NCI-H2227 (cell line): Measurements from ENCODE around the gene RNASEH1.

Experiments
- DNase-seq: peaks from one replicate; lab custom pipeline; 2025; ENCODE audit not compliant: unreplicated experiment; lab: John Stamatoyannopoulos, UW

The RNASEH1 gene, protein sequence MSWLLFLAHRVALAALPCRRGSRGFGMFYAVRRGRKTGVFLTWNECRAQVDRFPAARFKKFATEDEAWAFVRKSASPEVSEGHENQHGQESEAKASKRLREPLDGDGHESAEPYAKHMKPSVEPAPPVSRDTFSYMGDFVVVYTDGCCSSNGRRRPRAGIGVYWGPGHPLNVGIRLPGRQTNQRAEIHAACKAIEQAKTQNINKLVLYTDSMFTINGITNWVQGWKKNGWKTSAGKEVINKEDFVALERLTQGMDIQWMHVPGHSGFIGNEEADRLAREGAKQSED

GRCh38 chr2:3558205-3559014 lies at the start of gene RNASEH1:
Gene RNASEH1 (minus strand): TSS chr2:3558333. CDS start chr2:3558260, 73 bp downstream.
- DNase-seq, result peak; percentile 99

GRCh38 chr2:3606370-3607201 lies 48.5 kb upstream of the RNASEH1 start:
- no peak for DNase-seq

- no peak for DNase-seq
These were observed 47.9 kb upstream of the RNASEH1 start for GRCh38 chr2:3606028-3606369.

GRCh38 chr2:3604991-3605961 lies 47.1 kb upstream of the RNASEH1 start:
- peak; percentile 86 for DNase-seq

GRCh38 chr2:3604207-3604877 lies 46.2 kb upstream of the RNASEH1 start:
- DNase-seq, result no peak

DNA sequence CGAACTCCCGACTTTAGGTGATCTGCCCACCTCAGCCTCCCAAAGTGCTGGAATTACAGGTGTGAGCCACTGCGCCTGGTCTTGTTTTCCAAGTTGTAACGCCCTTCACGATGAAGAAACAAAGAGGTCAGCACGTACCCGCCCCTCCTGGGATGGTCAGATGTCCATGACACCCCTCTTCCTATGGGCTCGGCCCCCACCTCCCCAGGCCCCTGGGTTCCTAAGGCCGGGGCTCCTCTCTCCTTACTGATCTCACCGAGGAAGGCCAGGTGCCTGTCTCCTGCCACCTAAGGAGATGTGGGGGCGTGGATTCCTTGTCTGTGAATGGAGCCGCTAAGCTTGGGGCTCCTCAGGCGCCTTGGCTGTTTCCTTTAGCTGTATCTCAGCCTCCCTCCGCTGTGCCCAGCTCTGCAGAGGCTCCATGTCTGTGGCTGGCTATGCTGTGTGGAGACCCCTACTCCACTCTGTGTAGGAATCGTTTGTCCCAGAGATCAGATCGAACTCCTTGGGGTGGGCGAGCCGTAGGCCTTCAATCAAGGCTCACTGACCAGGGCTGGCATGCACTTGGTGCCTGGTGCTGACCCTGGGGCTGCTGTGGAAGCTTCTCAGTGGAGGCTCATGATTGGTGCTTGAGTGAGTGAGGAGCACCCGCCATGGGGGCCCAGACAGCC lies 45.5 kb upstream of the RNASEH1 start:
- DNase-seq, result no peak

DNA sequence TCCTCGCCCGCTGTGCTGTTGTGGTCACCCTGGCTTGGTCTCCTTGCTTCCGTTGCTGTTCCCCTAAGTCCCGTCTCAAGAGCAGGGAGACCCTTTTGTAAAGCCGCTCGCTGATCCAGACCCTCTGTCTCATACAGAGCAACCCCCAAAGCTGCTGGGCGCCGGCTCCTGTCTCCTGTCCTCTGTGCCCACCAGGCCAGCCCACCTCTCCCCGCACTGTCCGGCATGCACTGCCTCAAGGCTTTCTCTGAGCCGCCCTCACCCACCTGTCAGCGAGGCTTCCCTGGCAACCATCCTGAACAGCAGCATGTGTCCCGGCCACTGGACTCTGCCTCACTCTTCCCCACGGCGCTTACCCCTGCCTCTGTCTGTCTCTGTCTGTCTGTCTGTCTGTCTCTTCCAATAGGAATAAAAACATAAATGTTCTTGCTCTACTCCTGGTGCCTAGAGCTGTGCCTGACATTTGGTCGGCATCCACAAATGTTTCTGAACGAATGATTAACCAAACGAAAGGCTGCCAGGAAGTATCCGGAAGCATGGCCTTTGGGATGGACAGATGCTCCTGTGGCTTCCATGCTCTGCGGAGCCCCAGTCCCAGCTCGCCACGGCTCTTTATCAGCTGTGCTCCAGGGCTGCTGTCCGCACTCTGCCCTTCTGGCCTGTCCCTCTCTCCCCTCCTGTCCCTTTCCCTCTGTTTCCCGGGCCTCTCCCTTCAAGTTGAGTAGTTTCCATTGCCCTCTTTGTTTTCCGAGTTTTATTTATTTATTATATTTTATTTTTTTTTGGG lies 44.6 kb upstream of the RNASEH1 start:
- DNase-seq, result no peak

GRCh38 chr2:3601561-3602271 lies 43.6 kb upstream of the RNASEH1 start:
- no peak for DNase-seq

- DNase-seq, result no peak
These were observed 42.2 kb upstream of the RNASEH1 start for GRCh38 chr2:3600256-3600855.

DNA sequence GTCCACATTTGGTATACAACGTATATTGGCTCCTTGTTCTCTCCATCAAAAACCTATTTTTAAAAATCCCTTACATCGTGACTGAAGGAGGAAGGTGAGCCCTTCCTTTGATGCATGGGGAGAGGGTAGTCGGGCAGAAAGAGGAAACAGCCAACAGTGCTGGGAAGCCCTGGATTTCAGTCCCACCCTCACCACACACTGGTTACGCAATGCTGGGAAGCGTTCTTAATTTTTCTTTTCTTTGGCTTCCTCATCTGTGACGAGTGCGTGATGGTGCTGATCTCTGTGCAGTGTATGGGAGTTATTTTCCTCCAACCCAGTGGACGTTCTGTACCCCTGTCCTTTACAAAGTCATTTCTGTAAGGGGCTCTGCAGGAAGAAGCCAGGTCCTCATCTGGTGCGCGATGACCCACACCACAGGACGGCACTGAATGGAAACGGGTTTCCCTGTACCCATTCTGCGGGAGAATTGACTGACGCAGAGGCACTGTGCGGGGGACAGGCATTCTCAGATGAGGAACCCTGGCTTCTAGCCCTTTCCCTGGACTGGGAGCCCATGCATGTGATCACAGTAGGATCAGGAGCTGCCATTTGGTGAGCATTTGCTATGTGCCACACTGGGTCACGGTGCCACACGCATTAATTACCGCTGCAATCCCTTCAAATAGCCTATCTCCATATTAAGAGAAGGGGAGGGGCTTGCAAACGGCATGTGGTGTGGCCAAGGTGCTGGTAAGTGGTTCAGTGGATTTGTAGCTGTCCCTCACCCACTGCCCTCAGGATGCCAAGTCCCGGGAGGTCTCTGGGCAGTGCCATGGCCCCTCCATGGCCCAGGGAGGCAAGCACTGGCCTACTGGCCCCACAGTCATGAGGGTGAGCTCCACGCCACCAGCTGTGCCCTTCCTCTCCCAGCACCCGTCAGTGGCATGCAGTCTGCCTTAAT lies 41.0 kb upstream of the RNASEH1 start:
- DNase-seq, result no peak

- no peak for DNase-seq
These were observed 40.2 kb upstream of the RNASEH1 start for GRCh38 chr2:3598197-3598910.

DNA sequence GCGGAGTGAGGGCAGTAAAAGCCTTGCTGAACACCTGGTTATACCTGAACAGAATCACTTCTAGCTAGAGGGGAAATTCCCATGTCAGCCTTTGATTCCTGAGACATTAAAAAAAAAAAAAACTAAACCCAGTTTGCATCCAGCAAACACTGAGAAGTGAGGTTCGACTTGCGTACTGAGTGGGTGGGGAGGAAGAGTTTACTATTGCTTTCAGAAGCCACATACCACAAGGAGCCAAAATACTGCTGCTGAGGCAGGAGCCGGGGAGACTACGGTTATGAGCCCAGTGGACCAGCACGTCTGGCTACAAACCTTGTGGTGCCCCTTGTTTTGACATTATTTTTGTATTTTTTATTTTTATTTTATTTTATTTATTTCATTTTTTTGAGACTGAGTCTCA lies 39.4 kb upstream of the RNASEH1 start:
- DNase-seq, result no peak

DNA sequence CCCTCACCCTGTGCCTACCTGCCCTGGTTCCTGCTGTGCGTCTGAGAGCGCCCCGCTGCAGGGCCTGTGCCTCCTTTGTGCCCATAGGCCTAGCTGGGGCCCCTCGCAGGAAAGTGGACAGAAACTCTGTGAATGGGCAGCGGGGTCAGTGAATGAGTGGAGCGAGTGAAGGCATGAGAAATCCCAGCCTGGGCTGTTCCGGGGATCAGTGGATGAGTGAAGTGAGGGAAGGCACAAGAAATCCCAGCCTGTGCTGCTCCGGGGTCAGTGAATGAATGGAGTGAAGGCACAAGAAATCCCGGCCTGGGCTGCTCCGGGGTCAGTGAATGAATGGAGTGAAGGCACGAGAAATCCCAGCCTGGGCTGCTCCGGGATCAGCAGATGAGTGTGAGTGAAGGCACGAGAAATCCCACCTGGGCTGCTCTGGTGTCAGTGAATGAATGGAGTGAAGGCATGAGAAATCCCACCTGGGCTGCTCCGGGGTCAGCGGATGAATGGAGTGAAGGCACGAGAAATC lies 38.8 kb upstream of the RNASEH1 start:
- no peak for DNase-seq

GRCh38 chr2:3595985-3596384 lies 37.9 kb upstream of the RNASEH1 start:
- DNase-seq, result no peak

GRCh38 chr2:3595404-3595803 lies 37.3 kb upstream of the RNASEH1 start:
- no peak for DNase-seq
